Mesenteric fat pad (tissue), 1 donor: ENCODE results near the gene RASGRF1. TPM values are rescaled to one million over a fixed set of nuclear protein-coding genes. Genes with fewer than 3 reads are reported as not detected.
A peak's percentile ranks its signal among the peaks of the same experiment; 100 is the strongest.

Experiments used
- DNase-seq: peaks from one replicate; pipeline ENCODE4 v3.0.0-alpha.2; 2020; ENCODE audit warnings: low spot score
- total RNA-seq: library from RNA; stranded (reverse); fragmentation: NEBNext Ultra II Directional; extraction: Animal tissue kit (Norgen Biotek cat#: 25700); gene quantifications from one replicate; pipeline ENCODE4 v1.2.1, GENCODE V29; 2021
- donor health status: DM: yes; HTN: yes; CAD: no.

RASGRF1 gene
- total RNA-seq, 1 donor from 2014 or later: not detected

DNA sequence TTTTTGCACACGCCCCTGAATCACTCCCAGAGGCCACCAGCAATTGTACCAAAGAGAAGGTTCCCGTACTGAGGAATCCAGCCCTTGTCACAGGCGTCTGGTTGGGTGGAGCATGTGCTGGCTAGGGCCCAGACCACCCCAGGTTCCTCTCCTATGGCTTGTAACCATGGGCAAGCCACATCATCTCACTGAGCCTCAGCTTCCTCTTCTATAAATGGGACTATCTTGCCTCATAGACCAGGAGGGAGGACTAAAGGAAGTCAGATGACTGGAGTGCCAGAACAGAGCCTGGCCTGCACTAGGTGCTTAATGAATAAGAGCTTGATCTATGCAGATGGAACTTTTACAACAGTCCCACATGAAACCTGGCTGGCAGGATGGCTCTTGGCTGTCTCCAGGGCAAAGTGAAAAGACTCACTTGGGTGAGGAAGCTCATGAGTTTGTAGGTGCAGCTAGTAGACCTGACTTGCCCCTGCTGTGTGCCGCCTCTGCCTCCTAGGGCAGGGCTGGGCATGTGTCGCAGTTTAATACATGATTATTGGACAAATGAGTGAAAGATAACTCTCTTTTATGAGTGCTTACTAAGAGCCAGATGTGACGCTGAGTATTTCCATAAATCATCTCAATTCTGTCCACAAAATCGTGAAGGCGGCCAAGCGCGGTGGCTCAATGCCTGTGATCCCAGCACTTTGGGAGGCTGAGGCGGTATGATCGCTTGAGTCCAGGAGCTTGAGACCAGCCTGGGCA, 175.1 kb downstream of the RASGRF1 start:
- peak; percentile 85 for DNase-seq

- peak; percentile 85 for DNase-seq
Observed at GRCh38 chr15:78914027-78914764, 176.4 kb downstream of the RASGRF1 start.

DNA sequence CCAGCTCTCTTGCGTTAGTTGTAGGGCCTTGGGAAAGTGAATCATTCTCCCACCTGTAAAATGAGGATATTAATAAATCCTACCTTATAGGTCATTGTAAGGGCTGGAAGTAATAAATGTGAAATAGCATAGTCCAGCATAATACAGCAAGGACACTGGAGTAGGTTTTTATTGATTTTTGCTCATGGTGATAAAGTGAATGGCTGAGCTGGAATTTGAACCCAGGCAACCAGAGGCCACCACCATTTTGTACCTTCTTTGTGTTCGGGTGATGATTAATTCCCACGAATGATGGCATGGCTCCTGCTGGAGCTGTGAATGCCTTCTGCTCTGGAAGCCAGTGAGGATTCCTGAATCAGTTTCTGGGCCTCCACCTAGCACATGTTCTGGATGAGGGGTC, 177.6 kb downstream of the RASGRF1 start:
- no peak for DNase-seq

- DNase-seq: no peak
Observed at GRCh38 chr15:78912316-78912715, 178.3 kb downstream of the RASGRF1 start.

GRCh38 chr15:78910271-78910670, 180.3 kb downstream of the RASGRF1 start:
- DNase-seq: no peak

Other genes starting within 250 kb of the RASGRF1 start
- gene MORF4L1, start 217.9 kb downstream of the RASGRF1 start, total RNA-seq: 330 TPM
- gene CTSH, start 145.7 kb downstream of the RASGRF1 start, total RNA-seq: 67.9 TPM
- not detected for gene ANKRD34C, start 191.9 kb upstream of the RASGRF1 start, total RNA-seq
- gene TMED3, start 220.3 kb upstream of the RASGRF1 start, total RNA-seq: 27.8 TPM